HG03175 (cell line): ENCODE measurements around the gene ITSN1.
"Not testable (repeated sequence)": the region's sequence is repeated elsewhere in the genome, so short reads cannot be mapped to it uniquely, and the experiment has no call there.

Experiments used
- ATAC-seq: cut with Tn5 transposase; IDR thresholded peaks from one replicate; pipeline ENCODE4 v1.9.1; 2021; ENCODE audit warnings: mild to moderate bottlenecking, moderate library complexity; ENCODE audit not compliant: unreplicated experiment

Gene ITSN1

GRCh38 chr21:33762803-33763581 lies 120.7 kb downstream of the ITSN1 start:
- no peak for ATAC-seq

DNA sequence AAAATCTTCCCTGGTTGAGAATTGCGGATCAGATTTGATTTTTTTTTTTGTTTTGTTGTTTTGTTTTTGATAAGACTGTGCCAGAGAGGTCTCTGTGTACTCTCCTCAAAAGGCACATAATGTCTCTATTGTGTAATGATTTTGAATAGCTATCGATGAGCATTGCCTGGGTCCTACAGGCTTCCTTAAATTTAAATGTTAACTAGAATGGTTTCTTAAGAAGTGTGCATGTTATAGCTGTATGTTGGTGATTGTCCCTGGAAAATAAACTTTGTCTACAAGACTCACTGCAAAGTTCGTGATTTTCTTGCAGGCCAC lies 121.2 kb downstream of the ITSN1 start:
- ATAC-seq = no peak

DNA sequence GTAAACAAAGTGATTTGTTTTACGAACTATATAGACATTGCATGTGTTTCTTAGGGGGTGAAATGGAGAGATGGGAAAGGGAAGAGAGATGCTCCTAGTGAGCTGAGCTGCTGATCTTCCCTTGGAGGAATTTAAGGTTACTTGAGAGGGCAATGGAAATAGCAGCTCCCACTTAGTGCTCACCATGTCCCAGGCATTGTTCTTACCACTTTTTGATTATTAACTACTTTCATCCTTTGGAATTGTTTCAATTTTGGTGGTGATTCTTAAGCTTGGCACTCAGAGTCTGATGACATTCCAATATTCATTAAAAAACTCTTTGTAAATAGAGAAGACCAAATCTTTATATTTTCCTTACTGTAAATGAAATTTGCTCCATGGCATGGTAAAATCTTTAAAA lies 124.9 kb downstream of the ITSN1 start:
- ATAC-seq = no peak

DNA sequence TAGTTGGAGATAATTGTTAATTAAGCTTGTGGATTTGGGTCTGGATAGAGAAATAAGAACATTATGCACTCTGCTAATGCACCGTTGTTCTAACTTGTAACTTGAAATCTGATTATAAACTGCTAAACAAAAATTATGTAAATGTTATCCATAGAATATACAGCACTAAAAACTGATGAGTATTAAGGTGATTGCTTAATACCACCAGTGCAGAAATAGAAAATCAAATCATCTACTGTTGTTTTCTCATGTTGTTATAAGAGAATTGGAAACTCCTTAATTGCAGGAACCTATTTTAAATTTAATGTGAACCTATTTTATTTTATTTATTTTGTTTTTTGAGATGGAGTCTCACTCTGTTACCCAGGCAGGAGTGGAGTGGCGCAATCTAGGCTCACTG lies 125.7 kb downstream of the ITSN1 start:
- ATAC-seq = no peak

GRCh38 chr21:33769057-33769456 lies 126.8 kb downstream of the ITSN1 start:
- ATAC-seq = no peak

DNA sequence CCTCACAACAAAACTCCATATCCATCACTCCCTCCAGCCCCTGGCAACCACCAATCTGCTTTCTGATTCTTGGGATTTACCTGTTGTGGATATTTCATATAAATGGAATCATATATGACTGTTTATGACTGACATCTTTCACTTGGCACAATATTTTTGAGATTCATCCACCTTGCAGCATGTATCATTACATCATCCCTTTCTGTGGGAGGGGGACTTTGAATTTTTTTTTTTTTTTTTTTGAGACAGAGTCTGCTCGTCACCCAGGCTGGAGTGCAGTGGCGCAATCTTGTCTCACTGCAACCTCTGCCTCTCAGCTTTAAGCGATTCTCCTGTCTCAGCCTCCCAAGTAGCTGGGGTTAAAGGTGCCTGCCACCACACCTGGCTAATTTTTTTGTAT lies 128.2 kb downstream of the ITSN1 start:
- ATAC-seq = no peak

- ATAC-seq = no peak
Measured at GRCh38 chr21:33771976-33772375, 129.7 kb downstream of the ITSN1 start.

DNA sequence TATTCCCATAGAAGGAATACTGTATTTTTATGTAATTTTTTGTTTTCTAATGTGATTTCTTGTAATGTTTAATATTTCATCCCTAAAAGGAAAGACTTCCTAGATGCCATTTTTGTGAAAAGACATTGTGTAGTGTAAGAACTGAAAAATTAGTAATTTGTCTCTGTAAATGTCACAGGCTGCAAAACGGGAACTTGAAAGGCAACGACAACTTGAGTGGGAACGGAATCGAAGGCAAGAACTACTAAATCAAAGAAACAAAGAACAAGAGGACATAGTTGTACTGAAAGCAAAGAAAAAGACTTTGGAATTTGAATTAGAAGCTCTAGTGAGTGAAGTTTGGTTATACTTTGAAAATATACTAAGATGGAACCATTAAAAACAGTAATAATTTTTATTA lies 132.2 kb downstream of the ITSN1 start:
- ATAC-seq = no peak

GRCh38 chr21:33775100-33775828 lies 133.0 kb downstream of the ITSN1 start:
- ATAC-seq = no peak

DNA sequence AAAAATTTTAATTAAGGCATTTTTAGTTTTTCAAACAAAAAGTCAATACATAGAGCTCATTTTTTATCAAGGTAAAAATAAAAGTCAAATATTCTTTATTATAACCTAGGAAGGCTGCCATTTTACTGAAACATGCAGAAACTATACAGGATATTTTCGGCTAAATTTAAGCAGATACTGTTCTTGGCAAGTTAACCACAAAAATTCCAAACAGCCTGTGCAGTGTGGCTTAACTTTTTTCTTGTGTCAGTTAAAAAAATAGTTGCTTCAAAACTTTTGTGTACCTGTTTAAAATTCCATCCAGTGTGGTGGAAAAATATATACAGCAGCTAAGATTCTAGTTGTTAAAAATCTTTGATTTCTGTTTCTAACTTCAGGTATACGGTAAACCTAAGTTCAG lies 138.3 kb downstream of the ITSN1 start:
- ATAC-seq = no peak

DNA sequence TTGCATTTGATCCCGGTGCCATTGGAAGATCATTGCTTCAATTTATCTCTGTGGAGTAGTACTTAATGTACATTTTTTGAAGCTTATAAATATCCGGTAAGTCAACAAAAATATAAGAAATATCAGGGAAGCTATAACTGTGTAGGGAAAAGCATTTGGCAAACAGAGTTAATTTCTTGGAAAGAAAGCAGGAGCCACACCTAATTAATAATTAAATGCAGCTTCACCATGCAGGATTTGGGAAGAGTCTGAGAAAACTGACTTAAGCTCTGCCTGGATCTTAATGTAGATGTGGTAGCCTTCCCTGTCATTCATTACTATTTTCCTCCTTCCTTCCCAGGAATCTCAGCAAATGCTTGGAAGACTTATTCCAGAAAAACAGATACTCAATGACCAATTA lies 138.8 kb downstream of the ITSN1 start:
- no peak for ATAC-seq

GRCh38 chr21:33783187-33783979 lies 141.1 kb downstream of the ITSN1 start:
- ATAC-seq = no peak

DNA sequence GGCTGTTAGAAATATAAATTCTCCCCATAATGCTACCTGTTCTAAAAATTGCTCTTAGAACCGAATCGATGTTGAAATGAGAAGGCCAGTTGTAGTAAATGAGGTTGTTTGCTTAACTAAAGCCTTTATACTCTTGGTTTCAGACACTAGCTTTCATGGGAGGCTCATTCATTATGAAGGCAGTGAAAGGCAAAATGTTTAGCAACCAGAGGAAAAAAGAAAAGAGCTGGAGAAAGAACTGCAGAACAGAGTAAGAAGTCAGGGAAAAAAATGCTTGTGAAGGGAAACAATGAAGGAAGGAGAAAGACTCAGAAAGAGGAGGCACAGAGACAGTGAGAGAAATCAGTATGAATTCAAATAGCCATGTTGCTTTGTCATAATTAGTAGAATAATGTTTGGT lies 145.1 kb downstream of the ITSN1 start:
- no peak for ATAC-seq

DNA sequence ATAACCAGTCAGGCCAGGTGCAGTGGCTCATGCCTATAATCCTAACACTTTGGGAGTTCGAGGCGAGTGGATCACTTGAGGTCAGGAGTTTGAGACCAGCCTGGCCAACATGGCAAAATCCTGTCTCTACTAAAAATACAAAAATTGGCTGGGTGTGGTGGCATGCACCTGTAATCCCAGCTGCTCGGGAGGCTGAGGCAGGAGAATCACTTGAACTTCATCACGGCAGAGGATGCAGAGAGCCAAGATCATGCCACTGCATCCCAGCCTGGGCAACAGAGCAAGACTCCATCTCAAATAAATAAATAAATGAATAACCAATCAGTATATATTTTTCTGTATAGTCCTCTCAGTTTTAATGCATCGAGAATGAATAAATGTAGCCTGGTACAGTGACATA lies 146.1 kb downstream of the ITSN1 start:
- not testable (repeated sequence) for ATAC-seq

DNA sequence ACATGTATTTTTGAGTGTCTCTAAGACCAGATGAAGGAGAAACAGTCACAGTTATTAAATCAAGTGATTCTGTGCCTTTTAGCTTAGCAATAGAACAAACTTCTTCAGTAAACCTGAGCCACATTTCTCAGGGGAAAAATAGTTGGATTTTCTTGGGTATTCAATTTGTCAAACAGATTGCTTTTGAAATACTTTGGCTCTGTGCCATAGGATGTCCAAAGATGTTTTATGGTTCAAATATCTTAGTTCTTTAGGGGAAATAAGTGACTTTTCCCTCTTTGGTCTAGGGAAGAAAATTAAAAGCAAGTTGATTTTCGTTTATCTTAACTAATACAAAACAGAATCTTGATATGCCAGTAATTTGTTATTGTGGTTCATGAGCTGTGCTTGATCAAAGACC lies 147.4 kb downstream of the ITSN1 start:
- no peak for ATAC-seq

DNA sequence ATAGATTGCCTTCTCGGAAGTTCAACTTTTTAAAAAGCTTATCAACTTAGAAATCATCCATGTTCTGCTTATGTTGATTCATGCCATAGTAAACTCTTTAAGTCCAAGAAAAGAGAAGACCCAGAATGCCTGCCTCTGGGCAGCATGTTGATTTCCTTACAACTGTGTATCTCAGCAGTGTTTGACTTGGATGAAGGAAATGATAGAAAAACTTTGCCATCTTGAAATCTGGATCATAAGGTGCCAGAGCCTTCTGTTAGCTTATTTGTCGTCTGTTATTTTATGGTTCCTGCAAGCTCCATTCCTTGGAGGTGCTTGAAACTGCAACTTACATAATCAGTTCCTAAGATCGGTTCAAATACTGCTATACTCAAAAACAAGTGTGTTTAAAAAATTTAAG lies 148.8 kb downstream of the ITSN1 start:
- no peak for ATAC-seq

GRCh38 chr21:33794596-33794995 lies 152.3 kb downstream of the ITSN1 start:
- ATAC-seq = no peak

DNA sequence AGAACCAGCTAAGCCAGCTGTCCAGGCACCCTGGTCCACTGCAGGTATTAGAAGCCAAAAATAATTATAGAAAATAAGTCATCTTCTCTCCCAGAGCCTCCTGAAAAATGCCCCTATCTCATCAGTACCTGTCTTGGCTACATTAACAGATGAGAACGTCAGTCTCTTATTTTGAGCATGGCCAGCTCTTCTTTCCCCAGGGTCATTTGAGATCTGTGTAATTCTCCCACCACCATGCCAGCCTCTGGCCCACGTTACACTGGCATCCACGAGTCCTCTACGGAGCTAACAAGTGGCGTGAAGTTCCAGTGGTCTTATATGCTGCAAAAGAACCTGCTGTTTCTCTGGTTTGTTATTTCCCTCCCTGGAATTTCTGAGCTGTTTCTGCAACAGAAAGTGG lies 155.3 kb downstream of the ITSN1 start:
- ATAC-seq = no peak

DNA sequence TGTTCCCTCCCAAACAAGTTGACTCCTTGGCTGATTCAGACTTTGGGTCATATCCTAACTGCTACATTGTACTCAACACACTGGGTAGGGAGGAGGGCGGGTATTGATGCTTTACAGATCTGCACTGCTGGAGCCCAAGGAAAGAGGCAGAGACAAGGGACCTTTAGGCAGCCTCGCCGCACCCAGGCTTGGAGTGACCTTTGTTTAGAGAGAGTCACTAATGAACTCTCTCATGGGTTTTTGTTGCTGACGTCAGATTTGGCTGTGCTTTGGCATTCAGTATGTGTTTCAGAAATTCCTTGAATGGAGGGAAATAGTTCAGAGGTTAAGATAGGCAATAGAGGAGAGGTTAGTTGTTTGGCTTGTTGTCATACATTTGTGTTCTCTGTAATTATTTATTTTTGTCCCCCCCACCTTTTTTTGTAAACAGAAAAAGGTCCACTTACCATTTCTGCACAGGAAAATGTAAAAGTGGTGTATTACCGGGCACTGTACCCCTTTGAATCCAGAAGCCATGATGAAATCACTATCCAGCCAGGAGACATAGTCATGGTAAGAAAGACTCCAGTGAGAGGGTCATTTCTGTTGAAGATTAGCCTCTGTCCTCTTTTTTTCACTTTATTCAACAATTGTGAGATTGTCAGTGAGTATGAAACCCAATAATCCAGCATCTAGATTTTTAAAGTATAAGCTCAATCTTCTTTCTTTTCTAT lies 157.2 kb downstream of the ITSN1 start:
- ATAC-seq = no peak

DNA sequence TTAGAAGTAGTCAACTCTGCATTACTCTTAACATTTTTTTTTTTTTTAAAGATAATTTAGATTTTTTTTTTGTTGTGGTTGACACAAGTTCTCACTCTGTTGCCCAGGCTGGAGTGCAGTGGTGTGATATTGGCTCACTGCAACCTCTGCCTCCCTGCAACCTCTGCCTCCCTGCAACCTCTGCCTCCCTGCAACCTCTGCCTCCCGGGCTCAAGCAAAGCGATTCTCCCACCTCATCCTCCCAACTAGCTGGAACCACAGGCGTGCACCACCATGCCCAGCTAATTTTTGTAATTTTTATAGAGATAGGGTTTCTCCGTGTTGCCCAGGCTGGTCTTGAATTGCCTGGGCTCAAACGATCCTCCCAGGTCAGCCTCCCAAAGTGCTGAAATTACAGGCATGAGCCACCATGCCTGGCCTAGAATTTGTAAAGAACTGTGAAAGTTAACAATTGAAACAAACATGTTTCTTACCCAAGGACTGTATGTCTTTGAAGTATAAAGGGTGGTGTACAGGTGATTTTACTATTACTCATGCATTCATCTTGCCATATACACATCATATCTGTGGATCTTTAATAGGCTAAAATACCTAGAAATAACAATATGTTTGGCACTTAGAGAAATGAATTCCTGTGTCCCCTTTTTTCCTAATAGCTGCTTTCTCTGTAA lies 158.6 kb downstream of the ITSN1 start:
- ATAC-seq = no peak
